SK-N-DZ (cell line): Measurements from ENCODE around the gene ANKUB1.

Experiments used
- DNase-seq: peaks from one replicate; pipeline ENCODE4 v3.0.0-alpha.2; 2015; ENCODE audit warnings: low spot score

The ANKUB1 gene

DNA sequence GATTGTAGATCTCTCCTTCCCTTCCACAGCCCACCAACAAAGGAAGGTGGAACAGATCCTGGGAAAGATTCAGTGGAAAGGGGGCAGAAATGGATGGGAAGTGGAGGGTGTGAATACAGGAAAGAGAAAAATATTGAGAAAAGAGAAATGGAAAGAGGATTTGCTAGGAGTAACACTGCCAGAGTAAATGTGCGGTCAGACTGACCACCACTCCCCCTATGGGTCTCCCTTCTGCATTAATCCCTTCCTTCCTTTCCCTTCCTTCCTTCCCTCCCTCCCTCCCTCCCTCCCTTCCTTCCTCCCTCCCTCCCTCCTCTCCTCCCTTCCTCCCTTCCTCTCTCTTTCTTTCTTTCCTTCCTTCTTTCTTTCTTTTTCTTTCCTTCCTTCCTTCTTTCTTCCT lies 28.1 kb downstream of the ANKUB1 start:
- DNase-seq = no peak

DNA sequence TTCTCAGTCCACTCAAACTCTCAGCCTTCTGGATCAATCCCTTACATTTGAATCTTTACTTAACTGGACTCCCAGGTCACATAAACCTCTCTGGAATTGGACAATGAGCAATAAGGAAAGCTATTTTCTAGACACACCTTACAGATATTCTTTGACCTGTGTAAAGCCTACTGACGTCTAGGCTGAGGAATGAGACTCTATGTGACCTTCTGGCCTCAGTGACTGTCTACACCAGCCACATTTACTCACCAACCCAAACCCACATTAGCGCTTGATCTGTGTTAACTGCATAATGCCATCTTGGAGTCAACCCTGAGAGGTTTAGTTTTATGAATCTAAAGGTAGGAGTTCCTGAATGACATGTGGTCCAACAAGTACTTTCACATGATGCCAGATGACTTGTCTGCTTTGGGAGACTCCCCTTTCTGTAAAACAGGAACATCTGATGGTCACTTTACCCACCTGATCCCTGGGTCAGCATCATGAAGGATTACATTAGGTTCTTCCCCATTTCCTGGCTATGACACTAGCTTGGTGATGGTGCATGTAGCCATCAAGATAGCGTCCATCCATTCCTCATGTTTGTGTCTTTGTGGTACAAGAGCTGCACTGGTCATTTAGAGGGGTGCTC lies 28.7 kb downstream of the ANKUB1 start:
- no peak for DNase-seq

DNA sequence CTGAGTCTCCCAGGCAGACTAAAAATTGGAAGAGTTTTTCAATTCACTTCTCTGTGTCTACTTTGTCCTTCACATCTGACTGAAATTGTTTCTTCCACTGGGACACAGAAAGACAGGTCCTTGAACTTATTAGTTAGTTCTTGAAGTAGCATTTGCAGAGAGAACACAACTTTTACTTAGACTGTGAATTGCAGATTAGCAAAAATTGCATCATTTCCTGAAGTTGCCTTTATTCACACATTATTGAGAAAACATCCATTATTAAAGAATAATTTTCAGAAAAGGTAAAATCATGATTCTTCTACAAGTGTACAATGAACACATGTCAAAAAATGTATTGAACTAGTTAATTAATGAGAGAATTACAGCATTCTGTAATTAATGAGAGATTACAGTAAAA lies 38.6 kb downstream of the ANKUB1 start:
- DNase-seq = no peak

DNA sequence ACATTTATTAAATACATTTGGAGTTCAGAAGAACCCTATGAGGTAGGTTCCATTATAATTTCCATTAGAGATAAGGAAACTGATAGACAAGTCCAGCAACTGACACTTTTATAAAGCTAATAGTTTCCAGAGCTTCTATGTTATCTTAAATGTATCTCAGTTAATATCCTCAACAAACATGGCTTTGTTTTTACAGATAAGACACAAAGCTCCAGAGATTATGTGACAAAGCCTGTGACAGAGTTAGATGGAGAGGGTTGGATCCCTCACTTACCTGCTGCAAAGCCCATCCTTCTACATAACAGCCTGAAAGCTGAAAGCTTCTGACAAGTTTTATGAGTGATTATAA lies 39.6 kb downstream of the ANKUB1 start:
- no peak for DNase-seq

DNA sequence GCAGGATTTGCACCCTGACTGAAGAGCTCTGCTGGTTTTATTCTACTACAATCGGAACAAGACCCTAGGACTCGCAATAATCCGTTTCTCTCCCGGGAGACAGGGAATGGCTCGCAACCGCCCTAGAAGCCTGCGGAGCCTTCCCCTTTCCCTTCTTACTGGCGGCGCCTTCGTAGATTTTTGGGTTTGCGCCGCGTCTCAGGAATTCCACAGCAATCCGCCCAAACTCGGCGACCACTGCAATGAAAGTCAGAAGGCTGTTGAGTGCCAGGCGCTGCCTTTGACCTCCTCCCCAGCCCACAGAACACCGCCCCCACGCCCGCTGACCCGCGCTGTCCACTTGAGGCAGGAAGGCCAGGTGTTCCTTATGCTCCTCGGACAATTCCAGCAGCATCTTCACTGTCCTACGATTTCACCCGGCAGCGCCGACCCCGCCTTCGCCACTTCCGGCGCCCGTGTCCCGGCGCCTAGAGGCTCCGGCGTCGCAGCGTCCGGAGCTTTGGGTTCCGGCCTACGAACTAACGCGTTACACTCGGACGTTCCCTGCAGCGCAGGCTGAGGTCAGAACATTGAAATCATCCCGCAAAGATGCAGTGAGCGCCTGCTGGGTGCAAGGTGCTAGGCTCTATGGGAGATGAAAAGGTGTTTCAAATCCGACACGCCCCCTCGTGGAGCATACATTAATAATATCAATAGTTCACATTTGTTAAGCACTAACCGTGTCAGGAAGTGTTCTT lies 40.1 kb downstream of the ANKUB1 start, which contains the start of gene COMMD2:
TSS of gene COMMD2 (minus strand) at position 439 of the 737 bp plus-strand sequence. CDS start at position 394, 45 bp downstream.
- peak; percentile 95 for DNase-seq

DNA sequence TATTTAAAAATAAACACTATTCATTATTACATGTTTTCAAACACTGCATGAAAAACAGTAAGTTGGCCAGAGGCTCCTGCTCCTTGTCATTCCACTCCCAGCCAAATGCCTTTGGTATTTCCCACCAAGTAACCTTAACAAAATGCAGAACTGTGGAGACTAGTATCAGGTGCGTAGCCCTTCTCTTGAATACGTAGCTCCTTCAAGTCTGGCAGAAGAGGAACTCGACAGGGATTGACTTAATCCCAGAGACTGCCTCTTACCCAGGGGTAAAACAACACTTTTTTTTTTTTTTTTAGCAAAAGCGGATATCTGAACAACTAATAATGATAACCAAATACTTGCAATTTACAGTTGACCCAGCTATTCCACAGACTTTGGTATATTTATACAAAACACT lies 40.8 kb downstream of the ANKUB1 start:
- no peak for DNase-seq

DNA sequence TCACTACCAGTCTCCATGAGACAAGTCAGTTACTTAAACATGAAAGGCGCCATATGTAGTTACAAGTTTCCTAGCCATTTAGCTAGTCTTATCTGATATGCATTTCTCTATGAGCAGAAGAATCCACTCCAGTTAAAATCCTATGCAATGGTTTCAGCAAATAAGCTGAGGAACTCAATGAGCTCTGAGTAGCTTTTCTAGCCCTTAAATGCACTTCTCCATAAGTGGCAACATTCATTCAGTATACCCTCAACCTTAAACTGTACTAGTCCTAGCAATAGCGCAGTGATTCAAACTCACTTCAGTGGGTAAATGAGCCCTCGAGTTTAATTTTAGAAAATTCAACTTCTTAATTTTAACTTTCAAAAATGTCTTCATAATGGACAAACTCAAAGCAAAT lies 47.7 kb downstream of the ANKUB1 start:
- no peak for DNase-seq

DNA sequence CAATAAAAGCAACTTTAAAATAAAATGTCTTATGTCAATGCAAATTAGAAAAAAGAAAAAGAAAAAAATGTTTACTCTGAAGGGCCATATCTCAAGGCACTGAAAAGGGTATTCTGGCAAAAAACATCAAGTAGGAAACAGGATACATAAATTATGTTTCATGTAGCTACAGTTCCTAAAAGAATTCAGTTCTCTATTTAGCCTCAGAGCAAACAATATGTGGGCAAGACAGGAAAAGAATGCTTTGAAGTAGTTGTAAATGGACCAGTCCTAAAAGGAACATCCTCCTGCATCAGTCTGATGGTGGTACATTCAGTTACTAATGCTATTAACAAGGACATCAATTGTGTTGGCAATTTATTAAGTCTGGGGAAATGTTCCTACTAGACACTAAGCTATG lies 48.2 kb downstream of the ANKUB1 start:
- DNase-seq = no peak

DNA sequence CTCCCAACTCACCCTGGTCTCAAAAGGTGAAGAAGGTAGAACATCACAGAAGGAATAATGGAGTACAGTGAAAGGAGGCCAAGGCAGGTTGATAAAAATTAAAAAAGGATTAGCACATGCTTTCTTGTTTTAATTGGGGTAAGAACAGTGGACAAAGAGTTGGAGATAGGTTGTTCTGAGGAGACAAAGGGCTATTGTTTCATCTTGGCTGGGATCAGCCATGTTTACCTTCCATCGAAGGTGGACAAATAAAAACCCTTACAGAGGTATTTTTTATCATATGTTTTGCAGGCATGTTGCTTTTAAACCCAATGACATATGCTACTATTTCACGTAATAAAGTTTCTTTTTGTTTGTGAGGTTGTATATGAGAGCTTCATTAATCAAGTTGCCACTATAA lies 53.0 kb downstream of the ANKUB1 start:
- DNase-seq = no peak

DNA sequence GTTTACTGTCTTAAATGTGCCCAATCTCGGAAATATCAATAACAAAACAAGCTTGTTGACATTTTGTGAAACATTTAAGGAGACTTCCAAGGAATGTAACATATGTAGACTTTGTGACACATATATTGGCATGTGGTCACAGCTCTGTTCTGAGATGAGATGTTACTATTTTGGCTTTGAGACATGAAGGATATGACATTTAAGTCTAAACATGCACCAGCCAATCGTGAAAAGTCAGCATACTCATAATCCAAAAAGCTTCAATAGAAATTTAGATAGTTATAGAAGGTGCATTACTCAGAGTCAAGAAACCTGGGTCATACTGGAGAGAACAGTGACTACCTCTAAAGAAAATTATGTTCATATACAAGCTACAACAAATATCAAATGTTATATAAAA lies 53.5 kb downstream of the ANKUB1 start:
- DNase-seq = no peak

DNA sequence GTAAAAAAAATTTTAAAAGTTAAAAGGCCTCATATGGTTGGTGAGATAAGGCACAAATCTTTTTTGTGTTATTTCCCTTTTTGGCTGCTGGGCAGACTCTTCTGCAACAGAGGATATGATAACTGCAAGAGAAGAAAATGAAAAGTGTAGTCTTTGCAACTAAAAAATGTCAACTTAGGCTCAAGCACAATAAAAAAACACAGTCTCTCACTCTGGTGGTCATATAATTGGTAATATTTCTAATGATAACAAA lies 55.5 kb downstream of the ANKUB1 start:
- DNase-seq = no peak

DNA sequence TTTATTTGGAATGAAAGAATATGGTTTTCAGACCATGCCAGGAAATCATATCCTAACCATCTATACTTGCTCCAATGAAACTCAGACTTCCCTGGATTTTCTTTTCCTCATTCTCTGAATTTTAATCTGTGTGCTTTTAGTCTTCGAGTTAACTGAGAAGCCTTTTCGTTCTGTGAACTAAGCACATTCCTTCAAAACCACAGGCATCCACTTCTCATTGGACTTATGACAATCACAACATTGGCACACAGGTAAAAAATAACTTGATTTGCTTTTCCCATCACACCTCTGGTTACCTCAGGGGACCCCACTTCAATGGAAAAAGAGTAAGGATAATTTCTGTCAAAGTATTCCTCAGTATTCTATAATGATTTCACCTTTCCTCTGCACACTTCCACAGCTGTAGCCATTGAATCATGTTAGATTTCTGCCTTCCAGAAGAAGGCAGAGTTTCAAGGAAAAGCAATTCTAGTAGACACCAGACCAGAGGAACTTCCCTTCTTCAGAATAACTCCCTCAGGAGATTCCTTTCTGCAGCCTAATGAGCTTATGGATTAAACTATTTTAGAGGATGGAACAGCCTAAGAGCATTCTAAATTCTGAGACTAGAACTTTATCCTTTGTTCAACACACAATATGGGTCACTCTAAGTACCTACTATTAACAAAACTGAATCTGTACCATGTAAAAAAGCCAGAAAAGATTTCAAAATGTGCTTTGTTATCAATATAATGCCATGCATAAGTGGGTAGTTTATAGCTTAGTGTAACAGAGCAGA lies 56.0 kb downstream of the ANKUB1 start:
- no peak for DNase-seq

DNA sequence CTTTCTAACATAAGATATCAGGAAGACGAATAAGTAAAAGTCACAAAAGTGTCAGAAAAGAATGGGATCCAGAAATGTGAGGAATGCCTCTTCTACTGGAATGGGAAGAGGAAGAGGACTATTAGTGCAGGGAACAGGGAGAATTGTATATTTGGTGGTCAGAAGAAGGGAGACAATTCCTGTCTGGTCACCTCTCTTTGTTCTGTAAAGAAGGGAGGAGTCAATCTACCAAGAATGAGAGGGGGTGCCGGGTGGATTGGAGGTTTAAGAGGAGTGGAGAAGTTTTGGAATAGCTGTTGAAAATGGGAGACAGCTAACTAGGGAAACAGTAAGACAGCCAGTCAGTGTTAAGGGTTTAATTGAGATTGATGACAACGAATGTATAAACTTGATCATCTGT lies 60.1 kb downstream of the ANKUB1 start:
- no peak for DNase-seq

DNA sequence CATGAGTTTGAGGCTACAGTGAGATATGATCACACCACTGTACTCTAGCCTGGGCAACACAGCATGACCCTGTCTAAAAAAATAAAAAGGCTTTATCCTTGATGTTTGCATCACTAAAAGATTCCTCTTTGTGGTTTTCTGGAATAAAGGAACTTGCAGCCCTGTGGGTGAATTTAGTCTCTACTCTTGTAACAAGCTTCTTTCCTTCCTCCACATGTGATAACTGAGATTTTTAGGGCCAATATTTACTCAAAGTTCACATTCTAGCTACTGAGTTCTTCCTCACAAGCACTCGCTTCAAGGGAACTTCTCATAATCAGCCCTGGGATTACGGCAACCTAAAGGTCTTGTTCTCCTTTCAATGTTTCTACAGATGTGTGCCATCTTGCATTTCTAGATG lies 64.7 kb downstream of the ANKUB1 start:
- DNase-seq = no peak

DNA sequence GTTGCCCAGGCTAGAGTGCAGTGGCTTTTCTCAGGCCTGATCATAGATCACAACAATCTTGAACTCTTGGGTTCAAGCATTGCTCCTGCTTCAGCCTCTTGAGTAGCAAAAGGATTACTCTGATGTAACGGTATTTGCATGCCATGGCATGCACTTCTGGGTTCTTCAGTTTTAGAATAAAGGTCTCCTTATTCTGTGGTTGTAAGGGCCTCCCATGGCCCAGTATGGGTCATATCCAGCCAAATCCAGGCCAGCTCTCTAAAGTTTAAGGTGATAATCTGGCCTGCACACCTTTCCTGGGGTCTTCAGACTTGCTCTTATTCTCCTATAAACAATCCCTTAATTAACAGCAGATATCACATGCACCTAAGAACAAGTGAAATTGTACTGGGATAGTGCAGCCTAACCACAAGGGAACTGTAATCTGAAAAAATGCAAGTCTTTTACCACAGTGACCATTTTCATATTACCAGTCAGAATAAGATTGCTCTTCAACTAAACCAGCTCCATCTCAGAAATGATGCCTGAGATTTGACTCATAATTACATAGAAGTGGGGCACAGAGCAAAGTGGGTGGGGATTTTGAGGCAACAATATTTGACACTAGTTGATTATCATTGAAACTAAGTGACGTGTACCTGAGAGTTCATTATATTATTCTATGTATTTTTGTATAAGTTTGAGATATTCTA lies 65.5 kb downstream of the ANKUB1 start:
- DNase-seq = no peak

DNA sequence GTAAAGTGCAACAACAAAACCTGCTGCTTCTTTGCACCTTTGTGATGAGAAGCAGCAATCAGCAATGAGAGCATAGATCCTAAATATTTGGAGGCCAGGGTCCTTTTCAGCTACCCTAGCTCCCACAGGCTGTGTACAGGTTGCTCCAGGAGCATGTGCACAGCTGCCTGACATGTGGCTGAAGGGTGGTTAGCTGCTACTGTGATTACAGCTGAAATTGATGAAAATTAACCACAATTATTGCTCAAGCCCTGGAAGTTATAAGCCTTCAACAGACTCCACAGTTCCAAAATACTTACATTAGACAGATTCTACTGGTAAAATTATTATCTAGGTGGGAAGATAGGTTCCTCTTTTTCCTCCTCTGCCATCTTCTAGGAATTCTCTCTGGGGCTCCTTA lies 68.6 kb downstream of the ANKUB1 start:
- no peak for DNase-seq

DNA sequence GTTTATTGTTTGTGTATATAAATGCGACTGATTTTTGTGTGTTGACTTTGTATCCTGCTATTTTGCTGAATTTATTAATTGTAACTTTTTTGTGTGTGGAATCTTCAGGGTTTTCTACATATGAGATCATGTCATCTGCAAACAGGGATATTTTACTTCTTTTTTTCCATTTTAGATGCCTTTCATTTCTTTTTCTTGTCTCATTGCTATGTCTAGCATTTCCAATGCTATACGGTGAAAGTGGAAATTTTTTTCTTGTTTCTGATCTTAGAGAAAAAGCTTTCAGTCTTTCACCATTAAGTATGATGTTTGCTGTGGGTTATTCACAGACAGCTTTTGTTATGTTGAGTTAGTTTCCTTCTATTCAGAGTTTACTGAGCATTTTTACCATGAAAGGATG lies 71.4 kb downstream of the ANKUB1 start:
- DNase-seq = no peak

DNA sequence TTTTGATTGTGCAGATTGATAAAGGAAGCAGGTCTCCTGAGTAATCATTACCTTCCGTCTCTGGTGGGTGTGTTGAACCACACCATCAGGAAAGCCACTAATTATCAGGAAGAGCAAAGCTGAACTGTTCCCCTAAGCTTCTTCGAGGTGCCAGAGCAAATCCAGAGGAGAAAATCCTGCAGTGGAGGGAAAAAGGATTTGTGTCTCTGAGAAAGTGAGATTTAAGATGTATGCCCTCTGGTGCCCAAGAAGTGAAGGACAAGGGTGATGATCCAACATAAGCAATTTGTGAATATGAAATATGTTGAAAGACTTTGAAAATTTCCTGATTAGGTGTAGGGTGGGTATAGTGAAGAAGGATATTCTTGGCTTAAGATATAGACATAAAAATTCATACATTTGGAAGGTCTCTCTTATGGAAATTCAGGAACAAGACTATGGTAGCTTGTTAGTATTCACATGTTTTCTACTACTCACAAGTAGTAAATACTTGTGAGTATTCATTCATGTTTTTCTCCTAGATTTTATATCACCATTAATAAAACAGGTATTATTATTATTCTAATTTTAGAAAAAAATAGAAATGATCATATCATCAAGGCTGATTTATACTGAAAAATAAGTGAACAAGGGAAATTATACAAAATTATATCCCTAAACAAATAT lies 74.8 kb downstream of the ANKUB1 start:
- peak; percentile 69 for DNase-seq

DNA sequence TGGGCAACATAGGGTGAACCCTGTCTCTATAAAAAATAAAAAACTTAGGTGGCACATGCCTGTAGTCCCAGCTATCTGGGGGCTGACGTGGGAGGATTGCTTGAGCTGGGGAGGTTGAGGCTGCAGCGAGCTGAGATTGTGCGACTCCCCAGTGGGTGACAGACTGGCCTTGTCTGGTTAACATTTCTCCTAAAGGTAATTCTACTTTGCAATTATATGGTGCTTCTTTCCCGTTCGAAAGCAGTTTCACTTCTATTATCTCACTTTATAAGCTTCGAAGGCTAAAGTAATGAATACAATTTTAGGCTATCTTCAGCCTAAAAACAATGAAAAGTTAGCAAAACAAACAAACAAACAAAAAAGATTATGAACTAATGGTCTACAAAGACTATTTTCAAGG lies 75.4 kb downstream of the ANKUB1 start:
- DNase-seq = no peak

DNA sequence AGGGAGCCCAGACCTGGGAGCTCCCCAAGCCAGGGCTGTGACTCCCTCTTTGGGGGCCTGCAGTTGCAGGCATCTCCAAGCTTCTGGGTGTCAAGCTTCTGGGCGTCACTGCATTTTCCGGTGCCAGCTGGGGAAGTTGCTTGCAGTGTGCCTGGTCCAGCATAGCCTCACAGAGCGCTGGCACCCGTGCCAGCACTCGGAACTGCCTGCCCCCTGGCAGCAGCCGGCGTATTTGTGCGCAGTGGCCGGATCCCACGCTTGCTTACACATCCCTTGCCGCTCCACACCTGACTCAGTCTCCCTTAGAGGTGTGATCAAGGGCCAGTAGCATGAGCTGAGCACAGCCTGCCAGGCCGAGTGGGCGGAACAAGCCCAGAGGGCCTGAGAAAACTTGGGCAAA lies 77.1 kb downstream of the ANKUB1 start:
- DNase-seq = no peak

DNA sequence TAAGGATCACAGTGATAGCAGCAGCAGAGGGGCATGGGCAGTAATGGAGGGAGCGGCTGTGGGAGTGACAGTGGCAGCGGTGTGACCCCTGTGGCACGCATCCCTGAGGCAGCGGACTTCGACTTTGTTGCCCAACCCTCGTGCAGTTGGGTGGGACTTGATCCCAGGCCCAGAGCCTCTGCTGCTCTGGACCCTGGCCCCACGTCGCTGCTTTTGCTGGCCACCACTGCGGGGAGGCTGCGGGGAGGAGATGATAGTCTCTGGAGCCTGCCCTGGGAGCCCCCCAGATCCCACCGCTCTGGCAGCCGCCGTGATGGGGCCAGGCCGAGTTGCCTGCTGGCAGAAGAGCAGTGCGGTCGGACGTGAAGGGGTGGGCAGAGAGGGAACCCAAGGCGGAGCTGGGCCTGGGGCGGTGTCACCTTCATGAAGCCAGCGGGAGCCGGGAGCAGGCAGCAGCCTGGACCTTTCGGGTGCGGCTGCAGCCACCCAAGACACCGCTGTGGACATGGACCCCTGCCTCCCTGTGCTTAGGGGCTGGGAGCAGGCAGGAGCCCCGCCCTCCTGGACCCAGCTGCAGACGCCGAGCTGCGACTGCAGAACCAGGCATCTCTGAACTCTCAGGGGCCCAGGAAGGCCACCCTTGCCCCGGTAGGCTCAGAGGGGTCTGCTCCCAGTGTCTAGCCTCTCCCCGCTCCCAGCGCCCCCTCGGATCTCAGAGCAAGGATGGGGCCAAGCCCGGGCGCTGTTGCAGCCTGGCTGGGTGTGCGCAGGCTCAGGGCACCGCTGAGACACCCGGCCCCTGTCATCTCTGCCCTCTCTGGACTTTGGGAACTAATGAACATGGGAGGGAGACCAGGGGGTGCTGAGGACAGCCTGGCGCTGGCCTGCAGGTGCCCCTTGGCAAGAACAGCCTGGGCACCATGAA lies 78.4 kb downstream of the ANKUB1 start:
- DNase-seq = no peak
